ENCODE results near the gene DUSP3.

GRCh38 chr17:43734376-43734775 lies 44.4 kb downstream of the DUSP3 start:
- TF ChIP-seq, protein P1, sequence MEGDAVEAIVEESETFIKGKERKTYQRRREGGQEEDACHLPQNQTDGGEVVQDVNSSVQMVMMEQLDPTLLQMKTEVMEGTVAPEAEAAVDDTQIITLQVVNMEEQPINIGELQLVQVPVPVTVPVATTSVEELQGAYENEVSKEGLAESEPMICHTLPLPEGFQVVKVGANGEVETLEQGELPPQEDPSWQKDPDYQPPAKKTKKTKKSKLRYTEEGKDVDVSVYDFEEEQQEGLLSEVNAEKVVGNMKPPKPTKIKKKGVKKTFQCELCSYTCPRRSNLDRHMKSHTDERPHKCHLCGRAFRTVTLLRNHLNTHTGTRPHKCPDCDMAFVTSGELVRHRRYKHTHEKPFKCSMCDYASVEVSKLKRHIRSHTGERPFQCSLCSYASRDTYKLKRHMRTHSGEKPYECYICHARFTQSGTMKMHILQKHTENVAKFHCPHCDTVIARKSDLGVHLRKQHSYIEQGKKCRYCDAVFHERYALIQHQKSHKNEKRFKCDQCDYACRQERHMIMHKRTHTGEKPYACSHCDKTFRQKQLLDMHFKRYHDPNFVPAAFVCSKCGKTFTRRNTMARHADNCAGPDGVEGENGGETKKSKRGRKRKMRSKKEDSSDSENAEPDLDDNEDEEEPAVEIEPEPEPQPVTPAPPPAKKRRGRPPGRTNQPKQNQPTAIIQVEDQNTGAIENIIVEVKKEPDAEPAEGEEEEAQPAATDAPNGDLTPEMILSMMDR (IDR thresholded peaks at IDR 0.05), result no peak
- no peak for TF ChIP-seq POLR2A (IDR thresholded peaks at IDR 0.05)

Data from heart left ventricle (tissue), 13 donors.